Calu3 (cell line): Measurements from ENCODE around the gene SMCO2. TPM values are rescaled to one million over a fixed set of nuclear protein-coding genes. Genes with fewer than 3 reads are reported as not detected.

Source experiments
- BruUV-seq: library from RNA; stranded (reverse); fragments of 400-500 nt; replicated peaks from 2 replicates; lab custom pipeline; 2021; lab: Mats Ljungman, UMichigan
- CTCF ChIA-PET: fragments of 300-600 bp; sonication (Branson Sonifier 250); formaldehyde crosslinking; loops from one replicate; lab custom pipeline; 2022; ENCODE audit warnings: antibody characterized with exemption; lab: Charles Lee
- DNase-seq: peaks from one replicate; pipeline ENCODE4 v3.0.0; 2022
- H3K27ac Mint-ChIP-seq: one replicate; pipeline ENCODE4 v1.8.0; 2022; ENCODE audit warnings: mixed read lengths; ENCODE audit not compliant: unreplicated experiment
- H3K27me3 Mint-ChIP-seq: one replicate; pipeline ENCODE4 v1.8.0; 2022; ENCODE audit warnings: mixed read lengths; ENCODE audit not compliant: unreplicated experiment
- H3K36me3 Mint-ChIP-seq: one replicate; pipeline ENCODE4 v1.8.0; 2022; ENCODE audit warnings: mild to moderate bottlenecking, moderate library complexity, mixed read lengths; ENCODE audit not compliant: insufficient read depth, unreplicated experiment
- H3K4me1 Mint-ChIP-seq: one replicate; pipeline ENCODE4 v1.8.0; 2022; ENCODE audit warnings: mild to moderate bottlenecking, low read depth, mixed read lengths; ENCODE audit not compliant: unreplicated experiment
- H3K4me3 Mint-ChIP-seq: one replicate; pipeline ENCODE4 v1.8.0; 2022; ENCODE audit warnings: mild to moderate bottlenecking, low read depth, moderate library complexity, mixed read lengths; ENCODE audit not compliant: unreplicated experiment
- H3K9me3 Mint-ChIP-seq: one replicate; pipeline ENCODE4 v1.8.0; 2022; ENCODE audit warnings: low read depth, mixed read lengths; ENCODE audit not compliant: unreplicated experiment
- intact Hi-C: fragments of 100-400 bp; cut with micrococcal nuclease; formaldehyde crosslinking; loops from one replicate; pipeline ENCODE4 v1.10.0; 2022; ENCODE audit not compliant: unreplicated experiment
- total RNA-seq: library from RNA; stranded (reverse); gene quantifications from 2 replicates; pipeline ENCODE4 v1.2.3, GENCODE V29; 2022
- TF ChIP-seq, protein P1 (sequence below): fragments of 200-600 bp; IDR thresholded peaks from one replicate; pipeline ENCODE4 v1.8.0; 2022; ENCODE audit warnings: antibody characterized with exemption; ENCODE audit not compliant: unreplicated experiment

Gene SMCO2
- total RNA-seq, 1 experiment from 2014 or later: 1.6 TPM

DNA sequence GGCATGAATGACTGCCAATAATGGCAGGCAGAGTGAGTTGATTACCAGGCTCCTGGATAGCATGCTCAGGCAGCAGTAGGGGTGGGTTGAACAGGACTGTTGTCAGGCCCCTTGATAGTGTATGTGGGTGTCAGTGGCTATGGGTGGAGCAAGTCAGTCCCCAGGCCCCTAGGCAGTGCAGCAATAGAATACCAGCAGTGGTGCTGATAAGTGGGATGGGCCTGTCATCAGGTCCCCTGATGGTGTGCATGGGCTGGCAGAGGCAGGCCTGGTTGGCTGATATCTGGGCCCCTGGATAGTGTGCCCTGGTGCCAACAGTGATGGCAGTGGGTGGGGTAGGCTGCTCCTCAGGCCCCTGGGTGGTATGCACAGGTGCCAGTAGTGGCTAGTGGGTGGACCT, 32.4 kb downstream of the SMCO2 start:
- CTCF ChIA-PET: no interaction called here
- Mint-ChIP-seq H3K27ac (no peak overlapping the region), H3K27me3 (no peaks in the 10 kb centered on the region), H3K4me1 (peaks cover 7% of the 10 kb centered on the region), H3K36me3 (no peaks in the 10 kb centered on the region), H3K9me3 (peaks cover 11% of the 10 kb centered on the region), H3K4me3 (no peak overlapping the region)
- TF ChIP-seq, protein P1, sequence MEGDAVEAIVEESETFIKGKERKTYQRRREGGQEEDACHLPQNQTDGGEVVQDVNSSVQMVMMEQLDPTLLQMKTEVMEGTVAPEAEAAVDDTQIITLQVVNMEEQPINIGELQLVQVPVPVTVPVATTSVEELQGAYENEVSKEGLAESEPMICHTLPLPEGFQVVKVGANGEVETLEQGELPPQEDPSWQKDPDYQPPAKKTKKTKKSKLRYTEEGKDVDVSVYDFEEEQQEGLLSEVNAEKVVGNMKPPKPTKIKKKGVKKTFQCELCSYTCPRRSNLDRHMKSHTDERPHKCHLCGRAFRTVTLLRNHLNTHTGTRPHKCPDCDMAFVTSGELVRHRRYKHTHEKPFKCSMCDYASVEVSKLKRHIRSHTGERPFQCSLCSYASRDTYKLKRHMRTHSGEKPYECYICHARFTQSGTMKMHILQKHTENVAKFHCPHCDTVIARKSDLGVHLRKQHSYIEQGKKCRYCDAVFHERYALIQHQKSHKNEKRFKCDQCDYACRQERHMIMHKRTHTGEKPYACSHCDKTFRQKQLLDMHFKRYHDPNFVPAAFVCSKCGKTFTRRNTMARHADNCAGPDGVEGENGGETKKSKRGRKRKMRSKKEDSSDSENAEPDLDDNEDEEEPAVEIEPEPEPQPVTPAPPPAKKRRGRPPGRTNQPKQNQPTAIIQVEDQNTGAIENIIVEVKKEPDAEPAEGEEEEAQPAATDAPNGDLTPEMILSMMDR: no peak
- BruUV-seq: no TSS peak
- intact Hi-C loops: no loop called here
- no peak for DNase-seq

DNA sequence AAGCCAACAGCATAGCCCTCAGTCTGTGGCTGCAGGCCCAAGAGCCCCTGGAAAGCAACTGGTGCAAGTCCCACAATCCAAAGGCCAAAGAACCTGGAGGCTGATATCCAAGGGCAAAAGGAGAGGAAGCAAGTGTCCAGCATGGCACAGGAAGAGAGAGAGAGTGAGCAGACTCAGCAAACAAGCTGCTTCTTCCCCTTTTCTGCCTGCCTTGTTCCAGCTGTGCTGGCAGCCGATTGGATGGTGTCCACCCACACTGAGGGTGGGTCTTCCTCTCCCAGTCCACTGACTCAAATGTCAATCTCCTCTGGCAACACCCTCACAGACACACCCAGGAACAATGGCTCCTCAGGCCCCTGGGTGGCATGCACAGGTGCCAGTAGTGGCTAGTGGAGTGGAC, 33.5 kb downstream of the SMCO2 start:
- Mint-ChIP-seq H3K27me3 (no peaks in the 10 kb centered on the region), H3K9me3 (peaks cover 11% of the 10 kb centered on the region)
- TF ChIP-seq, protein P1: no peak

DNA sequence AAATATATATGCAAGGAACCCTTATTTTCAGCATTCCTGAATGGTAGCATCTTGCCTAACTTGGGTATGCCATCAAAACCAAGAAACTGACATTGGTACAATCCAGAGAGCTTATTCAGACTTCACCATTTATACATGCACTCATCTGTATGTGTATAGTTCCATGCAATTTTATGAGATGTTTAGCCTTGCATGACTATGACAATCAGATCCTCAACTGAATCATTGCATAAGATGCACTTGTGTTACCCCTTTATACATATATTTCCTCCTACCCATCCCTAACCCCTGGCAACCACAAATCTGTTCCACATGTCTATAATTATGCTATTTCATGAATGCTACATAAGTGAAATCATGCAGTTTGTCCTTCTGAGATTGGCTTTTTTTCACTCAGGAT, 40.4 kb downstream of the SMCO2 start:
- H3K36me3 Mint-ChIP-seq: no peaks in the 10 kb centered on the region
- no peaks in the 10 kb centered on the region for H3K27me3 Mint-ChIP-seq
- BruUV-seq: no TSS peak
- TF ChIP-seq, protein P1: no peak
- DNase-seq: no peak
- H3K27ac Mint-ChIP-seq: no peak overlapping the region
- H3K4me3 Mint-ChIP-seq: no peak overlapping the region
- H3K4me1 Mint-ChIP-seq: no peaks in the 10 kb centered on the region
- intact Hi-C loops: no loop called here
- CTCF ChIA-PET: no interaction called here
- no peaks in the 10 kb centered on the region for H3K9me3 Mint-ChIP-seq

More for the DNA sequence above, 33.5 kb downstream of the SMCO2 start:
- Mint-ChIP-seq H3K36me3 (no peaks in the 10 kb centered on the region), H3K4me1 (no peaks in the 10 kb centered on the region), H3K4me3 (no peak overlapping the region), H3K27ac (no peak overlapping the region)
- no peak for DNase-seq
- intact Hi-C loops: no loop called here
- CTCF ChIA-PET: no interaction called here
- no TSS peak for BruUV-seq

DNA sequence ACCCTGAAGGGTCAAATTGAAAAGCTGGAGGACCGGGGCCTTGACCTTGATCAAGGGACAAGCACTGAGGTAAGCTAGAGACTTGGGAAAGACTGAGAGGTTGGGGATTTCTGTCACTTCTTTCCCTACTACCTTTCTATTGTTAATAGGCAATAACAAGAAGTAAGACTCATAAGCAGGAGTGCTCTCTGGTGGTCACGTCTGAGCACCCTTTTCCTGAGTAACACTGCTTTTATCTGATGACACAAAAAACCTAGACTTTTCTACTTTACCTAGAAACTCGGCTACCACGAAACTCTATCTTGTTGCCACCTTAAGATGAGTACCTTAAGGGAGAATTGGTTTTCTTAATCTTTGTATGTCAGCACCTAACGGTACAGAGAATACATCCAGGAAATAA, 41.9 kb downstream of the SMCO2 start:
- H3K4me1 Mint-ChIP-seq: peaks cover 7% of the 10 kb centered on the region
- no peaks in the 10 kb centered on the region for H3K9me3 Mint-ChIP-seq
- H3K27ac Mint-ChIP-seq: no peak overlapping the region
- no peak for DNase-seq
- H3K4me3 Mint-ChIP-seq: no peak overlapping the region
- H3K27me3 Mint-ChIP-seq: no peaks in the 10 kb centered on the region
- no peaks in the 10 kb centered on the region for H3K36me3 Mint-ChIP-seq
- TF ChIP-seq, protein P1: no peak
- intact Hi-C loops: no loop called here
- CTCF ChIA-PET: no interaction called here
- no TSS peak for BruUV-seq
